NCI-H2171 treated with DMSO at 0.1 percent for 48 hours (cell line): ENCODE data around the gene RTN4.

ENCODE experiments used
- DNase-seq: peaks from one replicate; lab custom pipeline; 2025; lab: John Stamatoyannopoulos, UW

RTN4 gene

DNA sequence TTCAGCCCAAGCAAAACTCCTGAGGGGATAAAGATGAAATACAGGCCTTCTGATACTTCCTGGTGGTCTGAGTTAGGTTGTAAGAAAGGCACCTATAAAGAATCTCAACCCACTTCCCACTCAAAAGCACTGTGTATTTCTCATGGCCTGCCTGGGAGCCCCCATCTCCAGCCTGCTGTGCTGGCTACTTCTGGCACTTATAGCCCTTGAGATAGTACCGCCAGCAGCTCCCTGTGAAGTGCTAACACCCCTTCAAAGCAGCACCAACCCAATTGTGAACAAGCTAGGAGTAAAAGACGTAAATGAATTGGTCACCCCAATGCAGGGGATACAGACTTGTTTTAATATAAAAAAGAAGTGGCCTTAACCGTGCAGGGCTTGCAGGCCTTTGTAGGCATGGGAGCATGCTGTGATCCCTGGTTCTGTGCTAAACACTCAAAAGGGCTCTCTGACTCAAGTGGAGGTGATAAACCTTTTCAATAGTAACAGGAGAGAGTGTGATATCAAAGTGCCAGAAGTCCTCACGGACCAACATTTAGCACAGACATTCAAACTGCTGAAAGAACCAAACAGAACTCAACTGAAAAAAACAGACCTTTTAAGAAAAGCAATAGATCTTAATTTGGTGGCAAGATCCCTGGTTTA, 80.8 kb downstream of the RTN4 start:
- no peak for DNase-seq

GRCh38 chr2:54968561-54969218, 81.6 kb downstream of the RTN4 start:
- no peak for DNase-seq

- no peak for DNase-seq
Observed at GRCh38 chr2:54967759-54968365, 82.4 kb downstream of the RTN4 start.

- DNase-seq, result no peak
Observed at GRCh38 chr2:54967269-54967668, 83.0 kb downstream of the RTN4 start.

DNA sequence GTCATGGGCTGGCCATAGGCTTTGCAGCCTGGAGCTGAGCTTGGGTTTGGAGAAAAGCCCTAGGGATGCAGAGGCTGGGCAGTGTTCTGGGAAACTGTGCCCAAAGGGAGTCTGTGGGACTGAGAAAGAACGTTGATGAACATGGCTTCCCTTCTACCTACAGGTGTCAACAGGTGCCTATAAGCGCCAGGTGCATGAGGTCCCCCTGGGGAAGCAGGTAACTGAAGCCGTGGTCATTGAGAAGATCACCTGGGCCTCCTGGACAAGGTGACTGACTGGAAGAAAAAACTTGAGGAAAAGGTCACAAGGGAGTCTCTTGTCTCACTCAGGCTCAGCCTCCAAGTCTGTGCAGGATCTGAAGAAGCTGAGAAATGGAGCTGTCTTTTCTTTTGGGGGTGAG, 83.4 kb downstream of the RTN4 start:
- no peak for DNase-seq

DNA sequence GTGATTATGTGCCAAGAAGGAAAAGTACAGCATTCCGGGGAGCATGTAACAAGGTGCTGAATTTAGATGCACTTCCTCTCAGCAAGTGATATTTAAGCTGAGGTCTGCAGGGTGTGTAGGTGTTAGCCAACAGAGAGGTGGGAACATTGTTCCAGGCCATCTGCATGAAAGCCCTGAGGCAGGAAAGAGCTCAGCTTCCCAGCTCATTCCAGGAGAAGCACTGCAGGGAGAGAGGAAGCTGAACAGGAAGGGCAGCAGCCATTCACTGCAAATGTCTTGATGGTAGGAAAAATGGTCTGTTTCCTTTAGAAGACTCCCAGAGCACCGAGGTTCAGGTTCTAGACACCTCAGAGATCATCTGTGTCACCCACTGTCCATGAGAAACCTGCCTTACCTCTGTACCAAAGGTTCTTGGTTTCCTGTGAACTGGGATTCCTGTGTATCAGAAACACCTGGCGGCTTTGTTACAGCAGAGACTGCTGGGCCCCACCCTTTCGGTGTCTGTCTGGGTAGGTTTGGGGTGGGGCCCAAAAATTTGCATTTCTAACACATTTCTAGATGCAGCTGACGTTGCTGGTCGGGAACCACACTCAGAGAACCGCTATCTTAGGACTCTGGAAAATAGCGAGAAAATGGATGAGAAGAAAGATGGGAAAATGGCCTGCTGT, 84.0 kb downstream of the RTN4 start:
- no peak for DNase-seq

GRCh38 chr2:54965425-54965824, 84.8 kb downstream of the RTN4 start:
- DNase-seq, result no peak

- no peak for DNase-seq
Observed at GRCh38 chr2:54964816-54965215, 85.4 kb downstream of the RTN4 start.

DNA sequence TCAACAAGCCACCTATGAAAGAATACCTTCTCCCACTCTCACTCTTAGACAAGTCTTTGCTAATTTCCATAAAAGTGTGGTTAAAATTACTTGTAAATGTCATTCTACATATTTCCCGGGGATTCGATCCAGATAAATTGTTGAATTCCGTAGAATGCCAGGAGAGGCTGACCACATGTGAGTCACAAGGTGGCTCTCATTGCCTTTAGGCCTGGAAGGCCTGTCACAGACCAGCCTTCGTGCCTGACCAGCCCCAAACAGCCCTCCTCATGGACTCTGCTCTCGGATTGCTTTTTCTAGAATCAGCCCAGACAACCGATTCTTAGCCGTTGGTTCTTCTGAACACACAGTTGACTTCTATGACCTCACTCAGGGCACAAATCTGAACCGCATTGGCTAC, 86.0 kb downstream of the RTN4 start:
- DNase-seq, result no peak

DNA sequence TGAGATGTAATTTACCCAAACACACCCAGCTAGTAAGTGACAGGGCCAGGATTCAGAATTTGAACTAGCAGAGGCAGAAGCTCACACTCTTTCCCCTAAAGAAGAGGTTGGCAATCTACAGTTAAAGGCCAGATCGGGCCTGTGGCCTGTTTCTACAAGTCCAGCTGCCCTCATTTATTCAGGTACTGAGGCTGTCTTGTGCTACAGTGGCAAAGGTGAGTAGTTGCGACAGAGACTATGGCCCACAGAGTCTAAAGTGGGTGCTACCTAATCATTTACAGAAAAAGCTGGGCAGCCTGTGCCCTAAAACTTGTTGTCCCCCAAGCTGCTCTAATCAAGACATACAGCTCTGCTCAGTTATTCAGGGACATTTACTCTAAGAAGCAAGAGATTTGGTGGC, 86.8 kb downstream of the RTN4 start:
- no peak for DNase-seq

DNA sequence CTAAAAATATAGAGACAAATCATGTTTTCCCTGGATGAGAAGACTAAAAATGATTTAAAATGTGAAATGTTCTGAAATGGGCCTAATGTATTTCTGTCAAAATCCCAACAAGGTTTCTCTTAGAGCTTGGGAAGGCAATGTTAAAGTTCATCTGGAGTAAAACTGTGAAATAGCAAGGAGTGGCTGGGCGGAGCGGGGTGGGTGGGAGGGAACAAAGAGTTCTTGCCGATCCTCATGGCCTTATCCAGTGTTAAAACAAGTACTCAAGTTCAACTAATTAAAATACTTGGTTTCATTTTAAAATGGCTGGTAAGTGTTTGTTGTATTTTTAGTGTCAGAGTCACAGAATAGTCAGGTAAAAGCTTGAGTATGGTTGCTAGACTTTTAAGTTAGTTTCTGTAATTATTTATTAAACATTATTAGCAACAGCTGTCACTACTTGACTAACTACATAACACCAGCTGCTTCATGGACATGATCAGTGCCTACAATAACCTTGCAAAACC, 87.3 kb downstream of the RTN4 start:
- DNase-seq, result no peak

GRCh38 chr2:54962511-54962910, 87.7 kb downstream of the RTN4 start:
- DNase-seq, result no peak

- DNase-seq, result peak; percentile 49
Observed at GRCh38 chr2:54960164-54960563, 90.1 kb downstream of the RTN4 start.

- DNase-seq, result no peak
Observed at GRCh38 chr2:54958717-54959371, 91.4 kb downstream of the RTN4 start.

DNA sequence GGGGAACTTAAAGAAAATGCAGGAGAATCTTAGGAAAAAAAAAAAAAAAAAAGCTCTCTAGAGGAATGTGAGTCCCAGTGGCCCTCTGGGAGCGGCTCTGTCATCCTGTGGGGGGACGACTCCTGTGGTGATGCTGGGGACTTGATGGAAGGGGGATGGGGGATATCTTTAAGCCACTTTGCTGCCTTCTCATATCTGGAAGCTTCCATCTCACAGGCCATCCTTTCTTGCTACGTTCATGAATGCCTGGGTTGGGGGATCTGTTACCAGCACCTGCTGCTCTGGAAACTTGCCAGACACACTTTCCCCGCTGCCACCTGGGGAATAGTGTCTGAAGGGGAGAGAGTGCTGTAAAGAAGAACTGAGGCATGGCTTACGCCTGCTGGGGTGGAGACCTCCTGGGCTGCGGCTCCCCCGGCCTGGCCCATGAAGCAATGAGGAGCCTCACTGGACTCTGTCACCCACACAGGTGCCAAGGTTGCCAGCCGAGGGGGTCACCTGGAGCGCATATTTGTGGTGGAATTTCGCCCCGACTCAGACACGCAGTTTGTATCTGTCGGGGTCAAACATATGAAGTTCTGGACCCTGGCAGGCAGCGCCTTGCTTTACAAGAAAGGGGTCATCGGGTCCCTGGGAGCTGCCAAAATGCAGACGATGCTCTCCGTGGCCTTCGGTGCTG, 92.8 kb downstream of the RTN4 start:
- DNase-seq, result peak; percentile 93

DNA sequence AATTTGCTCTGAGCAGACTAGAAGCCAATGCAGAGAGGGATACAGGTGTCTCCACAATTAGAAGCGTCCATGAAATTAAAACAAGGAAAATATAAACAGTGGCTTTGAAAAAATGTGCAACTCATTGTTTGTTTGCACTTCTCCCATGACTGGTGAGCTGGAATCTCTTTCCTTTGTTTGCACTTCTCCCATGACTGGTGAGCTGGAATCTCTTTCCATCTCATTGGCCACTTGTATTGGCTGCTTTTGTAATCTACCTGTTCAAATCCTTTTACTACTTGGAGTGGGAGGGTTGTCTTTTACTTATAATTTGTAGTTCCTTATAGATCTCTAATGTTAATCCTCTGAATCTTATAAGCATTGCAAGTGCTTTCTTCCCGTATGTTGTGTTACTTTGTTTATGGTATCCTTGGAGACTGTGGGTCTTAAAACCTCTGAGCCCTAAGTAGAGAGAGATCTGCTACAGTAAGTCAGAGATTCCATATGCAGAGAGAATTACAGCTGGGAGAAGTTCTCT, 94.1 kb downstream of the RTN4 start:
- DNase-seq, result no peak

- DNase-seq, result no peak
Observed at GRCh38 chr2:54955358-54956110, 94.7 kb downstream of the RTN4 start.

DNA sequence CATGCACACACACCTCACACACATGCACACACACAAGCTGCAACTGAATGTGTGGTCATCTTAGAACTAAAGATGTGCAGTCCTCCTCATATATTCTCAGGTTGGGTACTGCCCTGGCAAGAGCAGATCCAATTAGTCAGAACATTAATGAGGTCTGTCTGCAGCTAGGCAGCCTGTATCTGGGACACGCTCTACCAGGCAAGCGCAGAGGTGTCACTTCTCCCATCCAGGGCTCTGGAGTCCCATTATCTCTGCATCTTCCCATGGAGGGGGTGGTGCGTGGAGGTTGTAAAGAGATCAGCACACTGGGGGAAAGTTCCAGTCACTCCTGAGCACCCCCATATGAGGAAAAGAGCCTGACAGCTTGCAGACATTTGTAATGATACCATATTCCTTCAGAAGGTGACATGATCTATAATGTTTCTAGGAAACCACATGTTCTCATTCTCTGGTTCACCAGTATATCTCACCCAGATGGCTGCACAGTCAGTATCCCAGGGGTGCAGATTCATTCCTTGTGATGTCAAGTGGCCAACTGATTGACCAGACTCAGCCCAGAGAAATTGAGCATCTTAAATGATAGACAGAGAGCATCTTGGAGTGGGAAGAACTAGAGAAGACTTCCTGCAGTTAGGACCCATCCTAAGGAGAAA, 95.4 kb downstream of the RTN4 start:
- no peak for DNase-seq

DNA sequence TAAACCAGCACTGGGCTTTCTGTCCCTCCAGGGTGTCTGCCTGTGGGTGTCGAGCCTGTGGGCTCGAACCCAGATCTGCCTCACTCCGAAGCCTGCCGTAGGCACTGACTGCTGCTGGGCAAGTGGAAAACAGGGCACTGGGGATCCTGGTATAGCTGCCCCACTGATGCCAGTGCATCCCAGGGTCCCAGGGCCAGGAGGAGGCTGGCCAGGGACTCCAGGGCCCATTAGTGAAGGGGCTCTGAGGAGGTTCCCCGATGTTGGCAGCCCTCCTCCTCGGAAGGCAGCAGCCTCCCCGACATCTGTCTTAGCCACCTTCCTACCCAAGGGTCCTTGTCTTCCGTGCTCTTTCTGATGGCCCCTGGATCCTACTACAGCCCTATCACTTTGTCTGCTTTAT, 96.1 kb downstream of the RTN4 start:
- DNase-seq, result no peak

DNA sequence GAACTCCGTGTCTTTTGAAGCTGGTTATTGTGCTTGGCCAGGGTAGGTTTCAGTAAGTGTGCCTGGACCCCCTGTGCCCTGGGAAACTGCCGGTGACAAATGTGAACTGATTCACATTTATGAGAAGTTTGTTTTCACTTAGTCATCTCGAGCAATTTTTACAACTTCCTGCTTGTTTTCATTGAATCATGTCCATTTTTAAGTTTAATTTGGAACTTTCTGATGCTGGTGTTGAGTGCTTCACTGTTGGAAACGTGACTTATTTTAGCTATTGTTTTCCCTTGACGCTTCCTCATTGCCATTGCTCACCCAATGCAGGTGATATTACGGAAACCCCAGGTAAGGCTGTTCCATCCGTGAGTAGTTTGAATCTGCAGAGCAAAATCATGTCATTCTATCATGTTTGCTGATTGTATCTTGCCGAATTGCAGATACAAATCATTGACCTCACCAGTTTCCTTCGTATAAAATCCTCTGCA, 97.2 kb downstream of the RTN4 start:
- no peak for DNase-seq
